ENCODE data around the gene PNPO. TPM values are rescaled to one million over a fixed set of nuclear protein-coding genes. Genes with fewer than 3 reads are reported as not detected.

The PNPO gene
- total RNA-seq, 1 experiment from 2014 or later = 88.0 TPM

DNA sequence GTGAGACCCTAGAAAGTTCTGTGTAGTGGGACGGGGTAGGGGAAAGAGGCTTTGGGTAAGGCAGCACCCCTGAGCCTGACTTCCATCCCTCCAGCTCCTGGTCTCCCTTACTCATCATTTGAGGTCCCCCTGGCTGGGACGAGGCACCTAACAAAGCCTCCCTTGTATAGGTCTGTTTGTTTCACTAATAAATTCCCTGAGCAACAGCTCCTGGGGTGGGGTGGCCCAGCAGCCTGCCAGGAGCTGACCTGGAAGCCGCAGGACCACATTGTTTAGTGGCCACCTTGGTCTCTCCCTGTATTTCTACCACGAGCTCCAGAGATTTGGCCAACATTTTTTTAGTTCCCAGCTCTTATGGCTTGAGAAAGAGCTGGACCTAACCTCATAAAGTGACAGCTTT, 9.1 kb downstream of the PNPO start:
- H3K27me3 Mint-ChIP-seq (ENCODE audit: unreplicated experiment) = no peaks in the 10 kb centered on the region
- DNase-seq = peak; percentile 84
- H3K36me3 Mint-ChIP-seq (ENCODE audit: insufficient read depth, unreplicated experiment) = peaks cover 76% of the 10 kb centered on the region
- CTCF ChIA-PET = interaction anchor here (0.9 to 5.0 kb wide), 14 partner anchors 7 to 106 kb away, joined by 3 to 140 read pairs (median 8); partner anchors contain the start of genes CDK5RAP3, NFE2L1, PNPO and PRR15L
- H3K4me3 Mint-ChIP-seq (ENCODE audit: low read depth, unreplicated experiment) = peak overlapping the region; percentile 17
- H3K27ac Mint-ChIP-seq (ENCODE audit: unreplicated experiment) = peak overlapping the region; percentile 21
- no peaks in the 10 kb centered on the region for H3K9me3 Mint-ChIP-seq (ENCODE audit: low read depth, unreplicated experiment)
- TF ChIP-seq, protein P1, sequence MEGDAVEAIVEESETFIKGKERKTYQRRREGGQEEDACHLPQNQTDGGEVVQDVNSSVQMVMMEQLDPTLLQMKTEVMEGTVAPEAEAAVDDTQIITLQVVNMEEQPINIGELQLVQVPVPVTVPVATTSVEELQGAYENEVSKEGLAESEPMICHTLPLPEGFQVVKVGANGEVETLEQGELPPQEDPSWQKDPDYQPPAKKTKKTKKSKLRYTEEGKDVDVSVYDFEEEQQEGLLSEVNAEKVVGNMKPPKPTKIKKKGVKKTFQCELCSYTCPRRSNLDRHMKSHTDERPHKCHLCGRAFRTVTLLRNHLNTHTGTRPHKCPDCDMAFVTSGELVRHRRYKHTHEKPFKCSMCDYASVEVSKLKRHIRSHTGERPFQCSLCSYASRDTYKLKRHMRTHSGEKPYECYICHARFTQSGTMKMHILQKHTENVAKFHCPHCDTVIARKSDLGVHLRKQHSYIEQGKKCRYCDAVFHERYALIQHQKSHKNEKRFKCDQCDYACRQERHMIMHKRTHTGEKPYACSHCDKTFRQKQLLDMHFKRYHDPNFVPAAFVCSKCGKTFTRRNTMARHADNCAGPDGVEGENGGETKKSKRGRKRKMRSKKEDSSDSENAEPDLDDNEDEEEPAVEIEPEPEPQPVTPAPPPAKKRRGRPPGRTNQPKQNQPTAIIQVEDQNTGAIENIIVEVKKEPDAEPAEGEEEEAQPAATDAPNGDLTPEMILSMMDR (IDR thresholded peaks at IDR 0.05; ENCODE audit: unreplicated experiment) = no peak
- intact Hi-C loops (cut with micrococcal nuclease; ENCODE audit: unreplicated experiment) = no loop called here
- H3K4me1 Mint-ChIP-seq (ENCODE audit: low read depth, unreplicated experiment) = peaks cover 83% of the 10 kb centered on the region
- no TSS peak for BruUV-seq (replicated peaks)

DNA sequence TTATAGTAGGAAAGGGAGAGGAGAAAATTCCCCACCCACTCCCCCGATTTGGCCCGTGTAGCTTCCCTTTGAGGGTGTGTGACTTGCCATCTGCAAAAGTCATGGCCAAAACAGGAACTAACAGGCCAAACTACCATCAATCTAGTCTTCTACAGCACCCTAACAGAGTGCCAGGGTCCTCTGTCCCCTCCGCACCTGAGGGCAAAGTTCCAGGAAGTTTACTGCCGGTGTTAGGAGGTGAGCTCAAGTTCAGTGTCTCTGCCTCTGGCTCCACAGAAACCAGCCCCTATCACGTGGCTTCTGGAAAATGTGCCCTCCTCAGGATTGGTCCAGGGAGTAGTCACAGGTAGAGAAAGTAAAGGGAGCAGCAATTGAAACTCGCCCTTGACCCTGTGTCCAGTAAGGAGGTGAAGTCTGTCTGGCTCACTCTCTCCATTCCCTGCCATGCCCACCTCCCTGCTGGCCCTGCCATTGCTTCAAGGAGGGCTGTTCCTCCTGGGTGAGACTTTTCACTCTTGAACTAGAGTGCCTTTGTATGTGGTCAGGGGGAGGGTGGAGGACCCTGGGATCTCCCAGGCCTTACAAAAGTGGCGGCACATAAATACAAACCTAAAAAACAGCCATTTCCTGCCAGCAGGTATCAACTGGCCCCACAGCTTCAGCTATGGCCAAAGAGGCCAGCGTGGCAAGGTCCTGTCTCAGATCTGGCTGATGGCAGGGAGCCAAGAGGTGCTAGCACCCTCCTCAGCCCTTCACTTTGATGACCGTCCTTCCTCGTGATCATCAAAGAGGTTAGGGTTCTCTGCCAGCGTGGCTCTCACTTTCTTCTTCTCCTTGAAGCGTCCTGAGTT, 11.0 kb downstream of the PNPO start:
- Mint-ChIP-seq H3K4me3 (ENCODE audit: low read depth, unreplicated experiment) (peak overlapping the region; percentile 17), H3K9me3 (ENCODE audit: low read depth, unreplicated experiment) (no peaks in the 10 kb centered on the region), H3K4me1 (ENCODE audit: low read depth, unreplicated experiment) (peaks cover 91% of the 10 kb centered on the region), H3K36me3 (ENCODE audit: insufficient read depth, unreplicated experiment) (peaks cover 85% of the 10 kb centered on the region), H3K27me3 (ENCODE audit: unreplicated experiment) (no peaks in the 10 kb centered on the region), H3K27ac (ENCODE audit: unreplicated experiment) (peak overlapping the region; percentile 58)
- TF ChIP-seq, protein P1 (IDR thresholded peaks at IDR 0.05; ENCODE audit: unreplicated experiment) = no peak
- CTCF ChIA-PET = interaction anchor here (0.6 to 5.0 kb wide), 4 partner anchors 11 to 66 kb away, joined by 3 to 140 read pairs (median 4); partner anchors contain the start of gene CDK5RAP3
- DNase-seq = peak; percentile 47
- intact Hi-C loops (cut with micrococcal nuclease; ENCODE audit: unreplicated experiment) = no loop called here
- BruUV-seq (replicated peaks) = no TSS peak

DNA sequence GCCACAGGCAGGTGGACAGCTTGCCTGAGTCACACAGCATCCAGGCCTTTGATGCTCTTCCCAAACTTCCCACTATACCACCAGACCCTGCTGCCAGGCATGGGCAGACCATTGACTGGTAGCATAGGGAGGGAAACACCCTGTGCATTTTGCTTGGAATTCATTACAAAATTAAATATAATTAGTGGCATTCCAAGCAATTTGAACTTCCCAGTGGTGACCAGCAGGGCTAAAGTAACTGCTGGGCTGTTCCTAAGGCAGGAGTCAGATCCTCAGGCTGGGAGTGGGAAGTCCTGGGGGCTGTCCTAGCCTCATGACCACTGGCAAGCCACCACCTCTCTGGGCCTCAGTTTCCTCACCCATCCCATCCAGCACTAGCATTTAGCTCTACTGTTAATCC, 12.5 kb downstream of the PNPO start:
- Mint-ChIP-seq H3K9me3 (ENCODE audit: low read depth, unreplicated experiment) (no peaks in the 10 kb centered on the region), H3K27me3 (ENCODE audit: unreplicated experiment) (no peaks in the 10 kb centered on the region), H3K4me1 (ENCODE audit: low read depth, unreplicated experiment) (peaks cover 93% of the 10 kb centered on the region), H3K4me3 (ENCODE audit: low read depth, unreplicated experiment) (no peak overlapping the region), H3K36me3 (ENCODE audit: insufficient read depth, unreplicated experiment) (peaks cover 87% of the 10 kb centered on the region), H3K27ac (ENCODE audit: unreplicated experiment) (no peak overlapping the region)
- TF ChIP-seq, protein P1 (IDR thresholded peaks at IDR 0.05; ENCODE audit: unreplicated experiment) = peak; percentile 26
- DNase-seq = no peak
- intact Hi-C loops (cut with micrococcal nuclease; ENCODE audit: unreplicated experiment) = no loop called here
- no TSS peak for BruUV-seq (replicated peaks)
- CTCF ChIA-PET = interaction anchor here (0.6 to 2.6 kb wide), 2 partner anchors 16 to 111 kb away, joined by 5 to 18 read pairs; partner anchors contain the start of gene CDK5RAP3

DNA sequence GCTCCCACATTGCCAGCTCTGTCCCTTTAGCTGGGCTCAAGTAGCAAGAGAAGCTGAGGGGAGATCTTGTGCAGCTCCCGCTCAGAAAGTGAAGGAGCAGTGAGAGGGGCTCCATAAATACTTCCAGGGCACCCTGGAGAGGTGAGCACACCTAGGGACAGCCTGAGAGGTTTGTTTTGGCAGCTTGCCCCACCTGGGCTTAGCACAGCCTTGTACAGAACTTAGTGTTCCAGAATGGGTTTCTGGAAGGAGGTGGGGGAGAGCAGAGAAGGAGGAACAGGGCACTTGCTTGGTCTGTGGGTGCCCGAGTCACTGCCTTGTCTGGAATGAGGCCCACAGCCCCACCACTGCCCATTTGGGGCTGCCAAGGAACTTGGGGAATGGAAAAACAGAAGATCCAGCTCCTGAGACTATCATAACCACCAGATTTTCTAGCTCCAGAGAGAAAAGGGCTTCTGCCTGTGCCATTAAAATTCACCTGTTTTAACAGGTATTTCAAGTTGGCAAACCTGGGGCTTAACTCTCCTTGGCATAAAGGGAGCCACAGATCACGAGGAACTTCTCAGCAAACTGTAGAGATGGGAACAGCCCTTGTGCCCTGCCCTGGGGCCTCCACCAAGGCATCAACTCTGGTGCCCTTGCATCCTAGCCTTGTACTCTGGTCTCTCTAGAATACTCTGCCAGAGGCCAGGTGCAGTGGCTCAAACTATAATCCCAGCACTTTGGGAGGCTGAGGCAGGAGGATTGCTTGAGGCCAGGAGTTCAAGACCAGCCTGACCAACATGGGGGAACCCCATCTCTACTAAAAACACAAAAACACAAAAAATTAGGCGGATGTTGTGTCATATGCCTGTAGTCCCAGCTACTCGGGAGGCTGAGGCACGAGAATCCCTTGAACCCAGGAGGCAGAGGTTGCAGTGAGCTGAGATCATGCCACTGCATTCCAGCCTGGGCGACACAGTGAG, 14.4 kb downstream of the PNPO start:
- peak; percentile 68 for DNase-seq
- Mint-ChIP-seq H3K4me3 (ENCODE audit: low read depth, unreplicated experiment) (peak overlapping the region; percentile 76), H3K9me3 (ENCODE audit: low read depth, unreplicated experiment) (no peaks in the 10 kb centered on the region), H3K27ac (ENCODE audit: unreplicated experiment) (peak overlapping the region; percentile 33), H3K4me1 (ENCODE audit: low read depth, unreplicated experiment) (peaks cover 90% of the 10 kb centered on the region), H3K36me3 (ENCODE audit: insufficient read depth, unreplicated experiment) (peaks cover 72% of the 10 kb centered on the region), H3K27me3 (ENCODE audit: unreplicated experiment) (no peaks in the 10 kb centered on the region)
- CTCF ChIA-PET = interaction anchor here (0.6 to 2.6 kb wide), 9 partner anchors 7 to 1103 kb away, joined by 3 to 33 read pairs (median 11); partner anchors contain the start of genes CDK5RAP3 and PNPO
- TF ChIP-seq, protein P1 (IDR thresholded peaks at IDR 0.05; ENCODE audit: unreplicated experiment) = no peak
- no TSS peak for BruUV-seq (replicated peaks)
- intact Hi-C loops (cut with micrococcal nuclease; ENCODE audit: unreplicated experiment) = no loop called here
